A673 (cell line): ENCODE measurements around the gene CLEC16A.

Experiments used
- EZH2 ChIP-seq: fragments of 200-600 bp; sonication (generic); IDR thresholded peaks from 2 replicates; pipeline ENCODE4 v1.6.1; 2017; ENCODE audit warnings: borderline replicate concordance, low read depth, mild to moderate bottlenecking, mixed read lengths, antibody characterized with exemption, low read length; ENCODE audit not compliant: poor library complexity, severe bottlenecking
- TF ChIP-seq, protein P1 (sequence below): fragments of 300-800, 200-600 bp; sonication (generic); conservative IDR thresholded peaks from 2 replicates; pipeline ENCODE4 v1.5.1; 2017; ENCODE audit warnings: low read depth, mild to moderate bottlenecking, antibody characterized with exemption, low read length, moderate library complexity, mixed read lengths

DNA sequence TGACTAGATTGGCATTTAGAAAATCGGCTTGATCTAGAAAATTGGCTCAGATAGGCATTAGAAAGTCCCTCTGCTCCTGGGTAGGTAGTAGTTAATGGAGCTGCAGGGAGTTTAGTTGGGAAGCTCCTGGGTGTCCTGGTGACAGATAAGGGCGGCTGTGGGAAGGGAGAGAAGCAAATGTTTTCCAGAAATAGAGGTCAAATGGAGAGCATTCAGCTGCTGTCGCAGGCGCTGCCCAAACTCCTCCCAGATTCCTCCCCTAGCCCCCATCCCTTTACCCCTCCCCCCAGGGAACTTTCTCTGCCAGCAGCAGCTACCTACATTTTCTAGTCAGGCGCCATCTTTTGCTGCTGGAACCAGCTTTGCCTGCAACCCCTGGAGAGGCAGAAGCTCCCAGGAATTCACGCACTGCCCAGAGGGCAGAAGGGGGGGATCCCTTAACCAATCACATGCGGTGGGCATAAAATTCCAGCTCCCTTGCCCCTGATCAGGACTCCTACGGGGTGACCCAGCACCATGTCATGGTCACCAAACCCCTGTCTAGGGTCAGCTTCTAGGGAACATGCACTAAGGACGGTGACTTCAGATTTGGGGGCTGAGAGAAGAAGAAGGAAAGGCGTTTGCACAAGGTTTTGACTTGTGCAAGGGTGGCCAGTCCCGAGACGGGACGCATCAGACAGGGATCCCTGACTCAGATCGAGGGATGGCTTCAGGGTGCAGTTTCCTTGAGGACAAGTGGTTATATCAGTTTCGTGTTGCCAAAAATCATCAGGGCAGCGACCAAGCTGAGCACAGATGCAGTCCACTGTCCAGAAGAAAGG is 267.8 kb downstream of the CLEC16A start:
- TF ChIP-seq EZH2: no peak
- TF ChIP-seq, protein P1, sequence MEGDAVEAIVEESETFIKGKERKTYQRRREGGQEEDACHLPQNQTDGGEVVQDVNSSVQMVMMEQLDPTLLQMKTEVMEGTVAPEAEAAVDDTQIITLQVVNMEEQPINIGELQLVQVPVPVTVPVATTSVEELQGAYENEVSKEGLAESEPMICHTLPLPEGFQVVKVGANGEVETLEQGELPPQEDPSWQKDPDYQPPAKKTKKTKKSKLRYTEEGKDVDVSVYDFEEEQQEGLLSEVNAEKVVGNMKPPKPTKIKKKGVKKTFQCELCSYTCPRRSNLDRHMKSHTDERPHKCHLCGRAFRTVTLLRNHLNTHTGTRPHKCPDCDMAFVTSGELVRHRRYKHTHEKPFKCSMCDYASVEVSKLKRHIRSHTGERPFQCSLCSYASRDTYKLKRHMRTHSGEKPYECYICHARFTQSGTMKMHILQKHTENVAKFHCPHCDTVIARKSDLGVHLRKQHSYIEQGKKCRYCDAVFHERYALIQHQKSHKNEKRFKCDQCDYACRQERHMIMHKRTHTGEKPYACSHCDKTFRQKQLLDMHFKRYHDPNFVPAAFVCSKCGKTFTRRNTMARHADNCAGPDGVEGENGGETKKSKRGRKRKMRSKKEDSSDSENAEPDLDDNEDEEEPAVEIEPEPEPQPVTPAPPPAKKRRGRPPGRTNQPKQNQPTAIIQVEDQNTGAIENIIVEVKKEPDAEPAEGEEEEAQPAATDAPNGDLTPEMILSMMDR: no peak
